GM13977 (cell line): Measurements from ENCODE around the gene CADPS.
A peak's percentile ranks its signal among the peaks of the same experiment; 100 is the strongest.

ENCODE experiments used
- DNase-seq: peaks from one replicate; pipeline ENCODE4 v3.0.0; 2012; ENCODE audit warnings: low spot score
- in situ Hi-C: fragments of 300-500 bp; cut with MboI; formaldehyde crosslinking; loops from one replicate; pipeline ENCODE4 v1.12.0; 2022; ENCODE audit warnings: low sequenced_read_pairs, low pct_unique_long_range_greater_than_20kb, mixed read lengths, inconsistent platforms; ENCODE audit not compliant: unreplicated experiment
- TF ChIP-seq, protein P1 (sequence below): IDR thresholded peaks from 2 replicates; pipeline ENCODE4 v1.5.1; 2012; ENCODE audit warnings: mild to moderate bottlenecking, control low read depth; ENCODE audit not compliant: insufficient read depth; ENCODE audit errors: extremely low read depth, missing control alignments

CADPS gene

DNA sequence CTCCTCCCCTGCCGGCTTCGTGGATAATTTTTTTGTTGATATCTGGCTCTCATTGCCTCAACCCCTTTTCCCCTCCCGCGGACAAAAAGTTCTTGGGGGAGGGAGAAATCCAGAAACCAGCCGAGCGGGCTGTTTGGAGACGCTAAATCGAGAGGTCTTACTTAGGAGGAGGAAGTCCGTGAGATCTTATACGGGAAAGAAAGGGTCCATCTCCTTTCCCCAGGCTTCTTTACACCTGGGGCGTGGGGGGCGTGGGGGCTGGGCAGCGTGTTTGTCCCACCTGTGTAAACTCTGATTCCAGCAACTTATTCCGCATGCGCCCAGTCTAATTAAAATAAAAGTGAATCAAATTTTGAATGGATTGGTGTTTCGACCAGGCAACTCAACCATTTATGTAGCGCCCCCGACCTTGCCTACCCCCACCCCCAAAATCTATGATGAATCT is 364 bp upstream of the CADPS start:
- no peak for DNase-seq
- TF ChIP-seq, protein P1, sequence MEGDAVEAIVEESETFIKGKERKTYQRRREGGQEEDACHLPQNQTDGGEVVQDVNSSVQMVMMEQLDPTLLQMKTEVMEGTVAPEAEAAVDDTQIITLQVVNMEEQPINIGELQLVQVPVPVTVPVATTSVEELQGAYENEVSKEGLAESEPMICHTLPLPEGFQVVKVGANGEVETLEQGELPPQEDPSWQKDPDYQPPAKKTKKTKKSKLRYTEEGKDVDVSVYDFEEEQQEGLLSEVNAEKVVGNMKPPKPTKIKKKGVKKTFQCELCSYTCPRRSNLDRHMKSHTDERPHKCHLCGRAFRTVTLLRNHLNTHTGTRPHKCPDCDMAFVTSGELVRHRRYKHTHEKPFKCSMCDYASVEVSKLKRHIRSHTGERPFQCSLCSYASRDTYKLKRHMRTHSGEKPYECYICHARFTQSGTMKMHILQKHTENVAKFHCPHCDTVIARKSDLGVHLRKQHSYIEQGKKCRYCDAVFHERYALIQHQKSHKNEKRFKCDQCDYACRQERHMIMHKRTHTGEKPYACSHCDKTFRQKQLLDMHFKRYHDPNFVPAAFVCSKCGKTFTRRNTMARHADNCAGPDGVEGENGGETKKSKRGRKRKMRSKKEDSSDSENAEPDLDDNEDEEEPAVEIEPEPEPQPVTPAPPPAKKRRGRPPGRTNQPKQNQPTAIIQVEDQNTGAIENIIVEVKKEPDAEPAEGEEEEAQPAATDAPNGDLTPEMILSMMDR: no peak
- in situ Hi-C loops: no loop called here

GRCh38 chr3:62873761-62874710 is 1.2 kb downstream of the CADPS start:
- in situ Hi-C loops: no loop called here
- peak; percentile 18 for DNase-seq
- TF ChIP-seq, protein P1: peak; percentile 10

DNA sequence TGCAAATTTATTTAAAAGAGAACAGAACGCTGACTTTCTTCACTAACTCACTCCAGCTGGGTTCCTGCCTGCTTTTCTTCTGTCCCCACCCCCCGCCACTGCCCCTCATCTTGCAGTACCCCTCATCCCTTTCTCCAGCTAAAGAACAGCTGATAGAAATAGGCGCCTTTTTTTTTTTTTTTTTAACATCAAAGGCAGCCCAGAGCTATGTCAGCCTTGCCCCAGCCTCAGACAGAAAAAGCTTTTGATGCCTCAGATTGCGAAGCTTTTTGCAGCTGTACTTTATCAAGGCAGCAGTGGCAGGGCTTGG is 1.8 kb downstream of the CADPS start:
- in situ Hi-C loops: no loop called here
- TF ChIP-seq, protein P1: no peak
- no peak for DNase-seq

- in situ Hi-C loops: no loop called here
- TF ChIP-seq, protein P1: no peak
- DNase-seq: no peak
These were observed 2.9 kb downstream of the CADPS start for GRCh38 chr3:62872318-62872717.

GRCh38 chr3:62870321-62870720 is 4.9 kb downstream of the CADPS start:
- no peak for DNase-seq
- TF ChIP-seq, protein P1: no peak
- in situ Hi-C loops: no loop called here

GRCh38 chr3:62863648-62864047 is 11.6 kb downstream of the CADPS start:
- TF ChIP-seq, protein P1: no peak
- in situ Hi-C loops: no loop called here
- no peak for DNase-seq
